HepG2 (cell line): ENCODE results near the gene UBE2O. TPM values are rescaled to one million over a fixed set of nuclear protein-coding genes. Genes with fewer than 3 reads are reported as not detected.
A peak's percentile ranks its signal among the peaks of the same experiment; 100 is the strongest.

Source experiments
- DMTF1 ChIP-seq: sonication (generic); formaldehyde crosslinking; IDR thresholded peaks from 2 replicates; pipeline ENCODE4 v1.4.0; 2020; ENCODE audit warnings: mild to moderate bottlenecking, missing genetic modification reagents
- FLYWCH1 ChIP-seq: sonication (generic); formaldehyde crosslinking; IDR thresholded peaks from 2 replicates; pipeline ENCODE4 v1.8.1; 2023; ENCODE audit warnings: mild to moderate bottlenecking, missing genetic modification reagents
- GMEB1 ChIP-seq: sonication (generic); formaldehyde crosslinking; IDR thresholded peaks from 2 replicates; pipeline ENCODE4 v1.5.1; 2020; ENCODE audit warnings: missing genetic modification reagents, mild to moderate bottlenecking, borderline replicate concordance
- HES4 ChIP-seq: sonication (generic); formaldehyde crosslinking; IDR thresholded peaks from 2 replicates; pipeline ENCODE4 v1.9.0; 2021; ENCODE audit warnings: mild to moderate bottlenecking, missing genetic modification reagents, borderline replicate concordance
- HIVEP1 ChIP-seq: sonication (generic); formaldehyde crosslinking; IDR thresholded peaks from 2 replicates; pipeline ENCODE4 v1.4.0; 2020; ENCODE audit warnings: mild to moderate bottlenecking, missing genetic modification reagents
- HNRNPK ChIP-seq: fragments of 200-400 bp; formaldehyde crosslinking; IDR thresholded peaks from 2 replicates; pipeline ENCODE4 v1.6.1; 2018; ENCODE audit warnings: low read length, low read depth, moderate library complexity, mild to moderate bottlenecking; ENCODE audit not compliant: poor library complexity, severe bottlenecking
- HNRNPLL ChIP-seq: fragments of 200-400 bp; formaldehyde crosslinking; IDR thresholded peaks from 2 replicates; pipeline ENCODE4 v1.6.1; 2017; ENCODE audit warnings: mild to moderate bottlenecking, low read depth, low read length; ENCODE audit not compliant: poor library complexity, severe bottlenecking
- MYNN ChIP-seq: sonication (generic); formaldehyde crosslinking; IDR thresholded peaks from 2 replicates; pipeline ENCODE4 v1.4.0; 2020; ENCODE audit warnings: mild to moderate bottlenecking, low read depth, missing genetic modification reagents
- NR2F6 ChIP-seq, 2 experiments: IDR thresholded peaks; 2 replicates each; pipeline ENCODE4 v1.6.1; 2016; ENCODE audit warnings: antibody characterized with exemption in 1 of 2, mild to moderate bottlenecking in 1 of 2
- SYNCRIP ChIP-seq: fragments of 200-400 bp; formaldehyde crosslinking; IDR thresholded peaks from 2 replicates; pipeline ENCODE4 v1.6.1; 2018; ENCODE audit warnings: mild to moderate bottlenecking, low read depth, low read length; ENCODE audit not compliant: insufficient read depth
- TEAD2 ChIP-seq: sonication (generic); formaldehyde crosslinking; IDR thresholded peaks from 2 replicates; pipeline ENCODE4 v1.9.0; 2021; ENCODE audit warnings: missing genetic modification reagents
- U2AF1 ChIP-seq: fragments of 200-400 bp; formaldehyde crosslinking; optimal IDR thresholded peaks from 2 replicates; pipeline ENCODE3; 2017; ENCODE audit warnings: mild to moderate bottlenecking, low read depth, low read length
- UBTF ChIP-seq: sonication (generic); formaldehyde crosslinking; IDR thresholded peaks from 2 replicates; pipeline ENCODE4 v1.4.0; 2020; ENCODE audit warnings: mild to moderate bottlenecking, missing genetic modification reagents
- YY1 ChIP-seq: IDR thresholded peaks from 2 replicates; pipeline ENCODE4 v1.6.1; 2011; ENCODE audit warnings: low read length, low read depth, moderate library complexity, mild to moderate bottlenecking; ENCODE audit not compliant: insufficient read depth, insufficient replicate concordance
- ZNF136 ChIP-seq: sonication (generic); formaldehyde crosslinking; IDR thresholded peaks from 2 replicates; pipeline ENCODE4 v1.8.1; 2022; ENCODE audit warnings: low read depth, mild to moderate bottlenecking, moderate library complexity, missing genetic modification reagents
- ZNF207 ChIP-seq: fragments of 450-650 bp; IDR thresholded peaks from 2 replicates; pipeline ENCODE4 v1.6.1; 2016; ENCODE audit warnings: antibody characterized with exemption, borderline replicate concordance
- ZNF569 ChIP-seq: sonication (generic); formaldehyde crosslinking; IDR thresholded peaks from 2 replicates; pipeline ENCODE4 v1.5.0; 2020; ENCODE audit warnings: mild to moderate bottlenecking, missing genetic modification reagents, moderate library complexity, borderline replicate concordance
- ZNF768 ChIP-seq: sonication (generic); formaldehyde crosslinking; IDR thresholded peaks from 2 replicates; pipeline ENCODE4 v1.4.0; 2020; ENCODE audit warnings: missing genetic modification reagents
- ZNF839 ChIP-seq: sonication (generic); formaldehyde crosslinking; IDR thresholded peaks from 2 replicates; pipeline ENCODE4 v1.4.0; 2020; ENCODE audit warnings: missing genetic modification reagents, mild to moderate bottlenecking, borderline replicate concordance
- polyA plus RNA-seq, 8 experiments: library from polyadenylated mRNA; depleted of rRNA in 3 of 8; stranded (reverse) in 7 of 8; unstranded in 1 of 8; fragments of >200 nt; fragmentation: Illumina TruSeq in 4 of 8; extraction: Trizol in 4 of 8; gene quantifications; 2 replicates each; pipeline versions ENCODE4 v1.2.1 to v1.2.3, GENCODE V29; 2011 to 2016; ENCODE audit warnings: low read depth in 4 of 8, missing spikeins in 1 of 8, mixed read lengths in 1 of 8; ENCODE audit not compliant: insufficient read depth in 1 of 8
- total RNA-seq, 5 experiments: library from RNA; depleted of rRNA; stranded (reverse); fragments of >200 nt; fragmentation: Illumina TruSeq; extraction: Trizol; gene quantifications; 2 replicates each; pipeline ENCODE4 v1.2.3, GENCODE V29; 2016; ENCODE audit warnings: low read depth in 1 of 5
- TF ChIP-seq, protein P1 (sequence below): sonication (generic); formaldehyde crosslinking; IDR thresholded peaks from 2 replicates; pipeline ENCODE4 v1.4.0; 2020; ENCODE audit warnings: missing genetic modification reagents
- TF ChIP-seq, protein P2 (sequence below): IDR thresholded peaks from 2 replicates; pipeline ENCODE4 v1.6.1; 2016

UBE2O gene
- total and polyA plus RNA-seq, 2 of the 13 experiments (the other 11 are each of a cell fraction or from before 2014, with no cell fraction given): 21.5 to 23.5 TPM

GRCh38 chr17:76499267-76499667, 46.3 kb upstream of the UBE2O start (continued):
- TF ChIP-seq DMTF1 (CRISPR knock-in tag) (no peak), ZNF569 (no peak), FLYWCH1 (no peak), ZNF207 (no peak), HNRNPK (no peak), GMEB1 (0 out of 2 replicates have a peak, but pooled peaks have one; percentile 22), HNRNPLL (no peak), YY1 (no peak), SYNCRIP (no peak), U2AF1 (no peak), TEAD2 (CRISPR knock-in tag) (no peak), MYNN (no peak; the same call in 1 of the 2 replicates), ZNF768 (CRISPR knock-in tag) (peak; percentile 63), HIVEP1 (CRISPR knock-in tag) (peak; percentile 88), HES4 (CRISPR knock-in tag) (no peak), ZNF136 (CRISPR knock-in tag) (peak; percentile 44; the same call in 1 of the 2 replicates), NR2F6 (IDR thresholded peaks at IDR 0.05) (peak; percentile 82), NR2F6 (CRISPR knock-in tag; IDR thresholded peaks at IDR 0.05) (peak; percentile 81), ZNF839 (CRISPR knock-in tag) (no peak), UBTF (CRISPR knock-in tag) (peak; percentile 62)
- TF ChIP-seq, protein P1, sequence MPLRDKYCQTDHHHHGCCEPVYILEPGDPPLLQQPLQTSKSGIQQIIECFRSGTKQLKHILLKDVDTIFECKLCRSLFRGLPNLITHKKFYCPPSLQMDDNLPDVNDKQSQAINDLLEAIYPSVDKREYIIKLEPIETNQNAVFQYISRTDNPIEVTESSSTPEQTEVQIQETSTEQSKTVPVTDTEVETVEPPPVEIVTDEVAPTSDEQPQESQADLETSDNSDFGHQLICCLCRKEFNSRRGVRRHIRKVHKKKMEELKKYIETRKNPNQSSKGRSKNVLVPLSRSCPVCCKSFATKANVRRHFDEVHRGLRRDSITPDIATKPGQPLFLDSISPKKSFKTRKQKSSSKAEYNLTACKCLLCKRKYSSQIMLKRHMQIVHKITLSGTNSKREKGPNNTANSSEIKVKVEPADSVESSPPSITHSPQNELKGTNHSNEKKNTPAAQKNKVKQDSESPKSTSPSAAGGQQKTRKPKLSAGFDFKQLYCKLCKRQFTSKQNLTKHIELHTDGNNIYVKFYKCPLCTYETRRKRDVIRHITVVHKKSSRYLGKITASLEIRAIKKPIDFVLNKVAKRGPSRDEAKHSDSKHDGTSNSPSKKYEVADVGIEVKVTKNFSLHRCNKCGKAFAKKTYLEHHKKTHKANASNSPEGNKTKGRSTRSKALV (CRISPR knock-in tag): no peak
- TF ChIP-seq, protein P2, sequence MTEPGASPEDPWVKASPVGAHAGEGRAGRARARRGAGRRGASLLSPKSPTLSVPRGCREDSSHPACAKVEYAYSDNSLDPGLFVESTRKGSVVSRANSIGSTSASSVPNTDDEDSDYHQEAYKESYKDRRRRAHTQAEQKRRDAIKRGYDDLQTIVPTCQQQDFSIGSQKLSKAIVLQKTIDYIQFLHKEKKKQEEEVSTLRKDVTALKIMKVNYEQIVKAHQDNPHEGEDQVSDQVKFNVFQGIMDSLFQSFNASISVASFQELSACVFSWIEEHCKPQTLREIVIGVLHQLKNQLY (CRISPR knock-in tag): peak; percentile 91
